OCI-LY3 (cell line): Measurements from ENCODE around the gene ZMYM5.
"Not testable (repeated sequence)": the region's sequence is repeated elsewhere in the genome, so short reads cannot be mapped to it uniquely, and the experiment has no call there.

ENCODE experiments used
- H2AFZ ChIP-seq: fragments of 200-600, 300-600 bp; shearing (Covaris generic); 2 replicates; pipeline ENCODE4 v1.6.0; 2014; ENCODE audit warnings: antibody characterized with exemption, low read depth, low read length
- H3K27ac ChIP-seq: fragments of 200-600, 300-600 bp; sonication (generic); 2 replicates; pipeline ENCODE4 v1.5.1; 2014; ENCODE audit warnings: mild to moderate bottlenecking, low read length, moderate library complexity, mixed read lengths
- H3K27me3 ChIP-seq: fragments of 200-600, 300-600 bp; sonication (generic); 2 replicates; pipeline ENCODE4 v1.6.1; 2014; ENCODE audit warnings: low read depth, low read length, mixed read lengths
- H3K36me3 ChIP-seq: fragments of 200-600, 300-600 bp; sonication (generic); replicated peaks from 2 replicates; pipeline ENCODE3; 2014; ENCODE audit warnings: low read depth, low read length, mixed read lengths
- H3K4me1 ChIP-seq: fragments of 300-600, 200-600 bp; sonication (generic); 2 replicates; pipeline ENCODE4 v1.6.1; 2014; ENCODE audit warnings: low read length, mixed read lengths
- H3K4me2 ChIP-seq: fragments of 200-600, 300-600 bp; sonication (generic); 2 replicates; pipeline ENCODE4 v1.6.1; 2014; ENCODE audit warnings: low read length, mixed read lengths
- H3K4me3 ChIP-seq: fragments of 300-600, 200-600 bp; sonication (generic); 2 replicates; pipeline ENCODE4 v1.5.1; 2014; ENCODE audit warnings: antibody characterized with exemption, mild to moderate bottlenecking, low read length, moderate library complexity
- H3K79me2 ChIP-seq: fragments of 300-600, 200-600 bp; shearing (Covaris generic); 2 replicates; pipeline ENCODE4 v1.6.1; 2014; ENCODE audit warnings: mild to moderate bottlenecking, low read length, mixed read lengths
- H3K9ac ChIP-seq: fragments of 300-600, 200-600 bp; shearing (Covaris generic); 2 replicates; pipeline ENCODE4 v1.6.0; 2014; ENCODE audit warnings: mild to moderate bottlenecking, low read length, moderate library complexity
- H3K9me3 ChIP-seq: fragments of 200-600, 300-600 bp; shearing (Covaris generic); 2 replicates; pipeline ENCODE4 v1.6.1; 2014; ENCODE audit warnings: low read length, mixed read lengths; ENCODE audit not compliant: insufficient read depth
- H4K20me1 ChIP-seq: fragments of 200-600, 300-600 bp; sonication (generic); 2 replicates; pipeline ENCODE4 v1.6.1; 2016; ENCODE audit warnings: low read length, mixed read lengths; ENCODE audit not compliant: insufficient read depth
- EZH2phosphoT487 ChIP-seq: fragments of 200-600 bp; shearing (Covaris generic); IDR thresholded peaks from 2 replicates; pipeline ENCODE4 v1.6.1; 2018; ENCODE audit warnings: antibody characterized with exemption, mixed run types, low read depth
- TF ChIP-seq, protein P1 (sequence below): fragments of 200-600, 300-600 bp; sonication (generic); IDR thresholded peaks from 2 replicates; pipeline ENCODE4 v1.5.1; 2014; ENCODE audit warnings: antibody characterized with exemption, low read length, low read depth

Gene ZMYM5

DNA sequence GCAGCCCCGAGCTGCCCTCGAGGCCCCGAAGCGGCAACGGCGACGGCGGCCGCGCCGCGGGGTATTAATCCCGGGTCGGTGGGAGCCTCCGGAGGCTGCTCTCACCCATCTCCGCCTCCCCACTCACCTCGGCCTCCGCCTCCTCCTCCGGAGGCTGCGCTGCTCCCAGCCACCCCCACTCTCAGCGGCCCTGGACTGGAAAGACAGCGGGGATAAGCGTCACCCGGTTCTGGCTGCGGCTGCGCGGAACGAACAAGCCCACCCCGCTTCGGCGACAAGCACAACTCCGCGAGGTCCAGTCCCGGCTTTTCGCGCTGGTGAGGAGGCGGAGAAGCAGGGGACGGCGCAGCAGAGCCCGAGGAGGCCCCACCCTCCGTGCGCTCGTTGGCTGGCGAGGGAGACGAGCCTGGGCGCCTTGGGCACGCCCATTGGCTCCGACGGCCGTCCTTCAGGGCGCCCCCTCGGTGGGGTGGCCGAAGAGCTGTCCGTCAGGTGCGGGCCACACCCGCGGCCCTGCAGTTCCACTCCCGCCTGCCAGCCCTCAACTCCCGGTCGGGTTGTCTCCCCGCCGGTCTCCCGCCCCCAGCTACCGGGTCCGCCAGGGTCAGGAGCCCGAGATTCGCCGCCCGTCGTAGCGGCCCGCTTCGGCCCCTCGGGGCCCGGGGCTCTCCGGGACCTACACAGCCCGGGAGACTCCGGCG is at the start of gene ZMYM5:
Gene ZMYM5, minus strand, starts transcription at position 327 of the 701 bp plus-strand sequence. CDS start 11,469 bp downstream, outside the sequence.
- H3K27me3 ChIP-seq: no peaks in the 10 kb centered on the region
- H3K4me3 ChIP-seq: peak within 1 kb of the TSS; percentile 92
- H3K27ac ChIP-seq: peak within 1 kb of the TSS; percentile 88
- no peak for TF ChIP-seq EZH2phosphoT487
- TF ChIP-seq, protein P1, sequence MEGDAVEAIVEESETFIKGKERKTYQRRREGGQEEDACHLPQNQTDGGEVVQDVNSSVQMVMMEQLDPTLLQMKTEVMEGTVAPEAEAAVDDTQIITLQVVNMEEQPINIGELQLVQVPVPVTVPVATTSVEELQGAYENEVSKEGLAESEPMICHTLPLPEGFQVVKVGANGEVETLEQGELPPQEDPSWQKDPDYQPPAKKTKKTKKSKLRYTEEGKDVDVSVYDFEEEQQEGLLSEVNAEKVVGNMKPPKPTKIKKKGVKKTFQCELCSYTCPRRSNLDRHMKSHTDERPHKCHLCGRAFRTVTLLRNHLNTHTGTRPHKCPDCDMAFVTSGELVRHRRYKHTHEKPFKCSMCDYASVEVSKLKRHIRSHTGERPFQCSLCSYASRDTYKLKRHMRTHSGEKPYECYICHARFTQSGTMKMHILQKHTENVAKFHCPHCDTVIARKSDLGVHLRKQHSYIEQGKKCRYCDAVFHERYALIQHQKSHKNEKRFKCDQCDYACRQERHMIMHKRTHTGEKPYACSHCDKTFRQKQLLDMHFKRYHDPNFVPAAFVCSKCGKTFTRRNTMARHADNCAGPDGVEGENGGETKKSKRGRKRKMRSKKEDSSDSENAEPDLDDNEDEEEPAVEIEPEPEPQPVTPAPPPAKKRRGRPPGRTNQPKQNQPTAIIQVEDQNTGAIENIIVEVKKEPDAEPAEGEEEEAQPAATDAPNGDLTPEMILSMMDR: no peak
- H3K9me3 ChIP-seq: no peaks in the 10 kb centered on the region
- peak within 1 kb of the TSS; percentile 49; the same call in 1 of the 2 replicates for H2AFZ ChIP-seq
- peaks cover 43% of the 10 kb centered on the region for H3K79me2 ChIP-seq
- H4K20me1 ChIP-seq: peaks cover 12% of the 10 kb centered on the region; the same call in 1 of the 2 replicates
- peak within 1 kb of the TSS; percentile 93 for H3K9ac ChIP-seq
- peaks cover 21% of the 10 kb centered on the region for H3K4me1 ChIP-seq
- peak within 1 kb of the TSS; percentile 84 for H3K4me2 ChIP-seq
- peaks cover 6% of the 10 kb centered on the region for H3K36me3 ChIP-seq

DNA sequence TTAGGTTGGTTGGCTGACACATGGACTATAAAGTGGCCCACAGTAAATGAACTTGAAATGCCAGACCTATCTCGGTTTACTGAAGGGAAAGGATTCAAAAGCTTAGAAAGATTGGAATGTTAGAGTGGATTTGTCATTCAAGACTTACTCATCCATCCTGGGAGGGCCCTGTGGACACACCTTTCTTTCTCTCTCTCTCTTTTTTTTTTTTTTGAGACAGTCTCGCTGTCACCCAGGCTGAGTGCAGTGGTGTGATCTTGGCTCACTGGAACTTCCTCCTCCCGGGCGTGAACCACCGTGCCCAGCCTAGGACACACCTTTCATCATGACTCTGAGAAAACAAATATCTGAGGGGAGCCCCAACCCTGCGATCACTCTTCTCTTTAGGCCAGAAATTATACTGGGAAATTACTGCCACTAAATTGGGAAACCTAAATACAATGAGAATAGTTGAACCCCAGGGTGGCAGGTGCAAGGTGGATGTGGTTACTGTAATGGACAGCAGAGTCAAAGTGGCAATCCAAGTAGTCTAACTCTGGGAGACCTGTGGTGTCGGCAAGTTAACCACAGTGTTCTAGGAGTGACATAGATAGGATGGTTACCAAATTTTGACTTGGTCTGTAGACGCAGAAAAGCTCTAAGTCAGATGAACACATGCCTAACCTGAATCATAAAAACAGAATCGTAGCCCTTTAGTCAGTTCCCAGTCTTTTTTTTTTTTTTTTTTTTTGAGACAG is 47.1 kb upstream of the ZMYM5 start:
- Histone ChIP-seq H3K79me2 (no peaks in the 10 kb centered on the region), H3K36me3 (no peaks in the 10 kb centered on the region), H3K9ac (no peak overlapping the region), H3K4me3 (no peak overlapping the region), H4K20me1 (no peaks in the 10 kb centered on the region), H3K27ac (no peak overlapping the region), H3K27me3 (no peaks in the 10 kb centered on the region), H3K9me3 (no peaks in the 10 kb centered on the region), H2AFZ (no peak overlapping the region), H3K4me1 (no peaks in the 10 kb centered on the region), H3K4me2 (no peak overlapping the region)
- no peak for TF ChIP-seq EZH2phosphoT487
- TF ChIP-seq, protein P1: no peak

DNA sequence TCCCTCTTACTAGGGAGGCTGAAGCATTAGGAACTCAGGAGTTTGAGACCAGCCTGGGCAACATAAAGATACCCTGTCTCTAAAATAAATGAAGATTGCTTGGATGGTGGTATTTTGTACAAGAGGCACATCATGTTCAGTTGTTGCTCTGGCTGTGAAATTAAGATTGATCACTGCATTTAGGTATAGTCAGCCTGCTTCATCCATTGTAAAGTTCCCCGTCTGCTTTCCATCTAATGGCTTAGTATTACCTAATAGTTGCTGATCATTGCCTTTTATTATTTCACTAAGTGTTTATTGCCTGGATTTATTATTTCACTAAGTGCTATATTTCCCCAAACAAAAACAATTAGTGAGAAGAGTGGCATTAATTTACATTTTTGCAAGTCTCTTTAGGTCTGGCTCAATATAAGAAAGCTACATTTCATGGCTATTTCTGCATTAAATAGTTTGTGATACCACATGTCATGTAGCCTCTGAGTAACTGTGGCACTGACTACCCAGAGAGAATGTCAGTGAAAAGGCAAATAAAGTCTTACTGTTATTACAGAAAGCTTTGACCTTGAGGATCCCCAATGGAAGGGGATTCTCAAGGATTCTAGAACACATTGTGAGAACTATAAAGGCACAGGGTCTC is 45.0 kb upstream of the ZMYM5 start:
- H3K27ac ChIP-seq: no peak overlapping the region
- H3K9ac ChIP-seq: no peak overlapping the region
- H3K4me1 ChIP-seq: no peaks in the 10 kb centered on the region
- no peaks in the 10 kb centered on the region for H3K27me3 ChIP-seq
- H3K4me2 ChIP-seq: no peak overlapping the region
- no peak for TF ChIP-seq EZH2phosphoT487
- TF ChIP-seq, protein P1: no peak
- no peak overlapping the region for H2AFZ ChIP-seq
- H3K36me3 ChIP-seq: no peaks in the 10 kb centered on the region
- H3K9me3 ChIP-seq: no peaks in the 10 kb centered on the region
- H4K20me1 ChIP-seq: no peaks in the 10 kb centered on the region
- H3K4me3 ChIP-seq: no peak overlapping the region
- H3K79me2 ChIP-seq: no peaks in the 10 kb centered on the region

DNA sequence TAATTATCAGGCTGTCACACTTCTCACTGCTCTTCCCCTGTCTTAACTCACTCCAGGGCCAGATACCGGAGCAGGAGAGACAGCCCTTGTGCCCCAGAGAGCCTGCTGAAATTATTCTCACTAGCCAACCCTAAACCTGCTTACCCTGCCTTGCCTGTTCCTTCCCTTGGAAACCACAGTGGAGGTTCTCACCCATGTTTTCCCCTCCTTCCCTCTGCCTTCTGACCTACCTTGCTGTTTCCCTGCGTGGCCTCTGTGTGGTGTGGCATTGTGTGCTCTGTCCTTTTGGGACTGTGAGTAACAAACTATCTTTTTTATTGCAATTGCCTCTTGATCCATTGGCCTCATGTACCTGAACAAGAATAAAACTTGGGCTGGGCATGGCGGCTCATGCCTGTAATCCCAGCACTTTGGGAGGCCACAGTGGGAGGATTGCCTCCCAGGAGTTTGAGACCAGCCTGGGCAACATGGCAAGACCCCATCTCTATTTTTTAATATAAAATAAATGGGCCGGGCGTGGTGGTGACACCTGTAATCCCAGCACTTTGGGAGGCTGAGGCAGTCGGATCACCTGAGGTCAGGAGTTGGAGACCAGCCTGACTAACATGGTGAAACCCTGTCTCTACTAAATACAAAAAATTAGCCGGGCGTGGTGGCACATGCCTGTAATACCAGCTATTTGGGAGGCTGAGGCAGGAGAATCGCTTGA is 42.2 kb upstream of the ZMYM5 start:
- not testable (repeated sequence) for H3K27me3 ChIP-seq, H3K4me2 ChIP-seq, H3K36me3 ChIP-seq, H3K9ac ChIP-seq, H3K4me3 ChIP-seq, H2AFZ ChIP-seq, H3K9me3 ChIP-seq, H3K4me1 ChIP-seq, H3K27ac ChIP-seq, H4K20me1 ChIP-seq, H3K79me2 ChIP-seq
